ENCODE data around the gene ARHGAP26. TPM values are rescaled to one million over a fixed set of nuclear protein-coding genes. Genes with fewer than 3 reads are reported as not detected.

The ARHGAP26 gene
- polyA plus RNA-seq, 1 donor (not counting 4 experiments of a cell fraction or from before 2014, with no cell fraction given) = 3.9 TPM

- dilution Hi-C loops (cut with MboI; ENCODE audit: extremely low pct_ligation_motif_present, low sequenced_read_pairs) = no loop called here
Measured at GRCh38 chr5:143166661-143167420, 396.7 kb downstream of the ARHGAP26 start.

DNA sequence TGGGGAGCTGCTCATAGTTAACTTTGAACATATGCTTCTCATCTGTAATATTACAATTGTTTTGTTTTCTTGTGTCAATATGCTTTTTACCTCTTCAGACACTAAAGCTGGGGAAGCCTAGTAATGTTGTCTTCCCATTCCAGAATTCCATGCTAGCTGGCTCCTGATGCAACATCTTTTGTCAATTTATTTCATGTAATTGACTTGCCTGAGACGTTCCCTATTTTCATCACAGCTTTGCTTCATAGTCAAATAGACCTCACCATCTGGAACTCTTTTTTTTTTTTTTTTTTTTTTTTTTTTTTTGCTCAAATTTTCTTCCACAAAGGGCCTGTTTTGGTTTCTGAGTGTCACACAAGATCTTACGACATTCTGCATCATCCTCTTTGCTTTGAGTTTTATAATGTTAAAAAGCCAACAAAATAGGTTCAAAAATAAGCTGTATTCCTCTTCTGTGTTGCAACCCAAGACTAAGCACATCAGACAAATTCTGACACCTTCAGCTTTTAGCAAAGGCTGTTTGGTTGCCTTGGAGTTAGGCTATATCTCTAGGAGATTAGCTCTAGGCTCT lies 398.1 kb downstream of the ARHGAP26 start:
- Histone ChIP-seq H3K27me3 (ENCODE audit: control insufficient read depth, extremely low read depth, insufficient read depth, low read length) (no peaks in the 10 kb centered on the region), H3K9me1 (ENCODE audit: control insufficient read depth, extremely low read depth, insufficient read depth, low read length) (no peaks in the 10 kb centered on the region), H3K27ac (ENCODE audit: control insufficient read depth, insufficient read depth, low read length) (no peak overlapping the region), H3K79me2 (ENCODE audit: control insufficient read depth, insufficient read depth, low read length) (no peaks in the 10 kb centered on the region), H2AFZ (ENCODE audit: control insufficient read depth, low read length) (no peak overlapping the region), H3K4me1 (ENCODE audit: control insufficient read depth, extremely low read depth, insufficient read depth, low read length) (no peaks in the 10 kb centered on the region), H3K36me3 (ENCODE audit: control insufficient read depth in 2 of 2, extremely low read depth in 1 of 2, insufficient read depth in 2 of 2, low read length in 2 of 2) (no peaks in the 10 kb centered on the region), H3K4me2 (ENCODE audit: control insufficient read depth, extremely low read depth, insufficient read depth, low read depth, low read length) (no peak overlapping the region), H3K4me3 (ENCODE audit: control insufficient read depth in 2 of 3, extremely low read depth in 1 of 3, insufficient read depth in 2 of 3, low read depth in 1 of 3, low read length in 3 of 3) (no peak overlapping the region), H3K9ac (ENCODE audit: control insufficient read depth, extremely low read depth, insufficient read depth, low read length) (no peak overlapping the region), H3K9me3 (ENCODE audit: control insufficient read depth, low read depth, low read length) (no peaks in the 10 kb centered on the region), H4K20me1 (ENCODE audit: control insufficient read depth, extremely low read depth, insufficient read depth, low read length) (no peaks in the 10 kb centered on the region)
- dilution Hi-C loops (cut with MboI; ENCODE audit: extremely low pct_ligation_motif_present, low sequenced_read_pairs) = no loop called here
- no peak for DNase-seq (ENCODE audit: low read depth, low spot score)
- no peak for FAIRE-seq
- TF ChIP-seq CTCF (optimal IDR thresholded peaks at IDR 0.05 in 1 of 3, IDR thresholded peaks at IDR 0.05 in 1 of 3, conservative IDR thresholded peaks at IDR 0.05 in 1 of 3; ENCODE audit: extremely low read depth in 1 of 3, insufficient read depth in 2 of 3, low read length in 3 of 3) = no peak
- TF ChIP-seq EZH2 (IDR thresholded peaks at IDR 0.05; ENCODE audit: low read length) = no peak

More at GRCh38 chr5:143166661-143167420, 396.7 kb downstream of the ARHGAP26 start:
- H3K9me3 ChIP-seq (ENCODE audit: control insufficient read depth, low read depth, low read length) = no peaks in the 10 kb centered on the region
- no peak overlapping the region for H3K9ac ChIP-seq (ENCODE audit: control insufficient read depth, extremely low read depth, insufficient read depth, low read length)
- H2AFZ ChIP-seq (ENCODE audit: control insufficient read depth, low read length) = no peak overlapping the region
- H3K27ac ChIP-seq (ENCODE audit: control insufficient read depth, insufficient read depth, low read length) = no peak overlapping the region
- H3K4me3 ChIP-seq (ENCODE audit: control insufficient read depth in 2 of 3, extremely low read depth in 1 of 3, insufficient read depth in 2 of 3, low read depth in 1 of 3, low read length in 3 of 3) = no peak overlapping the region
- H3K4me1 ChIP-seq (ENCODE audit: control insufficient read depth, extremely low read depth, insufficient read depth, low read length) = no peaks in the 10 kb centered on the region
- H3K27me3 ChIP-seq (ENCODE audit: control insufficient read depth, extremely low read depth, insufficient read depth, low read length) = no peaks in the 10 kb centered on the region
- FAIRE-seq (no peak), DNase-seq (ENCODE audit: low read depth, low spot score) (no peak)
- TF ChIP-seq EZH2 (IDR thresholded peaks at IDR 0.05; ENCODE audit: low read length) = no peak
- TF ChIP-seq CTCF (optimal IDR thresholded peaks at IDR 0.05 in 1 of 3, IDR thresholded peaks at IDR 0.05 in 1 of 3, conservative IDR thresholded peaks at IDR 0.05 in 1 of 3; ENCODE audit: extremely low read depth in 1 of 3, insufficient read depth in 2 of 3, low read length in 3 of 3) = no peak
- H4K20me1 ChIP-seq (ENCODE audit: control insufficient read depth, extremely low read depth, insufficient read depth, low read length) = no peaks in the 10 kb centered on the region
- H3K9me1 ChIP-seq (ENCODE audit: control insufficient read depth, extremely low read depth, insufficient read depth, low read length) = no peaks in the 10 kb centered on the region
- no peaks in the 10 kb centered on the region for H3K36me3 ChIP-seq (ENCODE audit: control insufficient read depth in 2 of 2, extremely low read depth in 1 of 2, insufficient read depth in 2 of 2, low read length in 2 of 2)
- no peaks in the 10 kb centered on the region for H3K79me2 ChIP-seq (ENCODE audit: control insufficient read depth, insufficient read depth, low read length)
- H3K4me2 ChIP-seq (ENCODE audit: control insufficient read depth, extremely low read depth, insufficient read depth, low read depth, low read length) = no peak overlapping the region

All from keratinocyte (primary cell).